Left ventricle myocardium inferior (tissue), 1 donor: ENCODE results near the gene NPHS1. TPM values are rescaled to one million over a fixed set of nuclear protein-coding genes. Genes with fewer than 3 reads are reported as not detected.
A peak's percentile ranks its signal among the peaks of the same experiment; 100 is the strongest.

ENCODE experiments used
- DNase-seq: peaks from one replicate; pipeline ENCODE4 v3.0.0-alpha.2; 2020
- H3K27ac ChIP-seq: fragments of 200-600 bp; replicated peaks from 2 replicates; pipeline ENCODE4 v1.8.0; 2021
- H3K27me3 ChIP-seq: fragments of 200-600 bp; 2 replicates; pipeline ENCODE4 v1.8.0; 2021; ENCODE audit warnings: low read depth
- H3K36me3 ChIP-seq: fragments of 200-600 bp; 2 replicates; pipeline ENCODE4 v1.8.0; 2021
- H3K4me1 ChIP-seq: fragments of 200-600 bp; 2 replicates; pipeline ENCODE4 v1.8.0; 2021
- H3K4me3 ChIP-seq: fragments of 200-600 bp; 2 replicates; pipeline ENCODE4 v1.8.0; 2021; ENCODE audit warnings: mild to moderate bottlenecking, moderate library complexity
- H3K9me3 ChIP-seq: fragments of 200-600 bp; replicated peaks from 2 replicates; pipeline ENCODE4 v1.8.0; 2021
- CTCF ChIP-seq: fragments of 200-600 bp; IDR thresholded peaks from 2 replicates; pipeline ENCODE4 v1.8.0; 2021; ENCODE audit warnings: antibody characterized with exemption, mild to moderate bottlenecking, borderline replicate concordance
- intact Hi-C: fragments of 100-400 bp; cut with micrococcal nuclease; formaldehyde crosslinking; loops from one replicate; pipeline ENCODE4 v1.11.0; 2022
- total RNA-seq: library from RNA; stranded (reverse); fragmentation: NEBNext Ultra II Directional; extraction: Animal tissue kit (Norgen Biotek cat#: 25700); gene quantifications from one replicate; pipeline ENCODE4 v1.2.1, GENCODE V29; 2021
- donor health status: DM: no; HTN: yes; CAD: no; lungs with severe emphysema.

The NPHS1 gene
- total RNA-seq, 1 donor from 2014 or later = not detected

- Histone ChIP-seq H3K4me3 (peak within 1 kb of the TSS; percentile 75), H3K9me3 (no peaks in the 10 kb centered on the region), H3K27me3 (peaks cover 74% of the 10 kb centered on the region), H3K36me3 (no peaks in the 10 kb centered on the region), H3K4me1 (peaks cover 24% of the 10 kb centered on the region), H3K27ac (peak within 1 kb of the TSS; percentile 40)
- TF ChIP-seq CTCF = no peak
- peak; percentile 74 for DNase-seq
- intact Hi-C loops = no loop called here
Measured at GRCh38 chr19:35868172-35868822, 16.0 kb upstream of the NPHS1 start, which contains the start of gene APLP1. Gene APLP1, plus strand, starts transcription at chr19:35868574. Its CDS starts 63 bp downstream, at chr19:35868637.

- Histone ChIP-seq H3K27me3 (peaks cover 96% of the 10 kb centered on the region), H3K9me3 (peaks cover 3% of the 10 kb centered on the region), H3K4me1 (peaks cover 8% of the 10 kb centered on the region), H3K36me3 (no peaks in the 10 kb centered on the region), H3K27ac (no peak overlapping the region), H3K4me3 (no peak overlapping the region)
- no peak for DNase-seq
- no peak for TF ChIP-seq CTCF
- intact Hi-C loops = no loop called here
Measured at GRCh38 chr19:35863018-35863417, 10.7 kb upstream of the NPHS1 start.

- no peak overlapping the region for H3K4me3 ChIP-seq
- intact Hi-C loops = no loop called here
- H3K9me3 ChIP-seq = peaks cover 3% of the 10 kb centered on the region
- H3K27me3 ChIP-seq = peaks cover 96% of the 10 kb centered on the region
- no peak for DNase-seq
- peaks cover 6% of the 10 kb centered on the region for H3K4me1 ChIP-seq
- H3K27ac ChIP-seq = no peak overlapping the region
- no peaks in the 10 kb centered on the region for H3K36me3 ChIP-seq
- TF ChIP-seq CTCF = no peak
Measured at GRCh38 chr19:35862528-35862927, 10.2 kb upstream of the NPHS1 start.

GRCh38 chr19:35861640-35862160 is 9.4 kb upstream of the NPHS1 start:
- peaks cover 3% of the 10 kb centered on the region for H3K9me3 ChIP-seq
- TF ChIP-seq CTCF = no peak
- H3K27ac ChIP-seq = no peak overlapping the region
- no peak for DNase-seq
- intact Hi-C loops = no loop called here
- no peaks in the 10 kb centered on the region for H3K36me3 ChIP-seq
- peaks cover 12% of the 10 kb centered on the region for H3K4me1 ChIP-seq
- H3K27me3 ChIP-seq = peaks cover 99% of the 10 kb centered on the region
- no peak overlapping the region for H3K4me3 ChIP-seq

GRCh38 chr19:35860818-35861639 is 8.7 kb upstream of the NPHS1 start:
- Histone ChIP-seq H3K4me3 (peak overlapping the region; percentile 19), H3K9me3 (peaks cover 3% of the 10 kb centered on the region), H3K27ac (no peak overlapping the region), H3K27me3 (peaks cover 99% of the 10 kb centered on the region), H3K4me1 (peaks cover 19% of the 10 kb centered on the region), H3K36me3 (no peaks in the 10 kb centered on the region)
- no peak for DNase-seq
- intact Hi-C loops = no loop called here
- TF ChIP-seq CTCF = no peak
